Measurements from ENCODE around the gene CR1L. TPM values are rescaled to one million over a fixed set of nuclear protein-coding genes. Genes with fewer than 3 reads are reported as not detected.

CR1L gene
- total RNA-seq, 1 donor from 2014 or later: not detected

Other genes starting within 250 kb of the CR1L start
- not detected in 2 replicates for gene CR2, start 190.8 kb upstream of the CR1L start, total RNA-seq
- under 0.01 TPM in 1 of 2 replicates, not detected in the other for gene CR1, start 149.0 kb upstream of the CR1L start, total RNA-seq
- gene CD46, start 106.9 kb downstream of the CR1L start, total RNA-seq: 160 and 249 TPM in 2 replicates

Data from renal cortical epithelial cell (primary cell).